Measurements from ENCODE around the gene ARHGDIB.

Gene ARHGDIB

GRCh38 chr12:14948672-14949071 is 12.7 kb downstream of the ARHGDIB start:
- POLR2A ChIA-PET, result interaction anchor here (0.9 to 1.5 kb wide), 3 partner anchors 9 to 12 kb away, joined by 3 to 10 read pairs (median 3); partner anchors contain the start of gene ARHGDIB
- CTCF ChIA-PET, result interaction anchor here (0.8 to 3.3 kb wide), 8 partner anchors 9 to 47 kb away, joined by 3 to 15 read pairs (median 4); partner anchors contain the start of gene ERP27
- 0% methylated on average over 2 of the region's 3 CpGs for WGBS (ENCODE audit: insufficient coverage)
- DNase-seq, result peak; percentile 84 to 97 (median 95)
- H3K4me3 ChIP-seq (ENCODE audit: control insufficient read depth in 1 of 7, extremely low read depth in 1 of 7, insufficient read depth in 4 of 7, low read depth in 2 of 7, low read length in 6 of 7), result peak overlapping the region in 6 of 7 experiments; percentile 19 to 59 (median 40)
- peaks cover 59 to 78% (median 67%) of the 10 kb centered on the region in 4 experiments for H3K4me1 ChIP-seq (ENCODE audit: control extremely low read depth in 1 of 4, control insufficient read depth in 4 of 4, insufficient read depth in 4 of 4, low read length in 3 of 4)
- H3K36me3 ChIP-seq (ENCODE audit: control insufficient read depth in 4 of 4, insufficient read depth in 4 of 4, low read length in 3 of 4), result peaks cover 23 to 78% (median 49%) of the 10 kb centered on the region in 4 experiments
- no peaks in the 10 kb centered on the region for H3K27me3 ChIP-seq (replicated peaks in 2 of 5; ENCODE audit: control insufficient read depth in 4 of 5, insufficient read depth in 5 of 5, low read length in 4 of 5)
- no peaks in the 10 kb centered on the region for H3K9me3 ChIP-seq (ENCODE audit: control extremely low read depth in 1 of 5, control insufficient read depth in 4 of 5, insufficient read depth in 2 of 5, low read depth in 1 of 5, low read length in 4 of 5)
- peak overlapping the region; percentile 82 to 92 for H3K27ac ChIP-seq (ENCODE audit: insufficient read depth in 1 of 2, low read depth in 1 of 2, low read length in 2 of 2, poor library complexity in 1 of 2, severe bottlenecking in 2 of 2)

GRCh38 chr12:14946861-14947260 is 14.5 kb downstream of the ARHGDIB start:
- Histone ChIP-seq H3K27me3 (replicated peaks in 2 of 5; ENCODE audit: control insufficient read depth in 4 of 5, insufficient read depth in 5 of 5, low read length in 4 of 5) (no peaks in the 10 kb centered on the region), H3K36me3 (ENCODE audit: control insufficient read depth in 4 of 4, insufficient read depth in 4 of 4, low read length in 3 of 4) (peaks cover 25 to 92% (median 60%) of the 10 kb centered on the region in 4 experiments), H3K4me3 (ENCODE audit: control insufficient read depth in 1 of 7, extremely low read depth in 1 of 7, insufficient read depth in 4 of 7, low read depth in 2 of 7, low read length in 6 of 7) (no peak overlapping the region), H3K27ac (ENCODE audit: insufficient read depth in 1 of 2, low read depth in 1 of 2, low read length in 2 of 2, poor library complexity in 1 of 2, severe bottlenecking in 2 of 2) (peak overlapping the region; percentile 82 to 92), H3K9me3 (ENCODE audit: control extremely low read depth in 1 of 5, control insufficient read depth in 4 of 5, insufficient read depth in 2 of 5, low read depth in 1 of 5, low read length in 4 of 5) (no peaks in the 10 kb centered on the region), H3K4me1 (ENCODE audit: control extremely low read depth in 1 of 4, control insufficient read depth in 4 of 4, insufficient read depth in 4 of 4, low read length in 3 of 4) (peaks cover 43 to 60% (median 49%) of the 10 kb centered on the region in 4 experiments)
- WGBS (ENCODE audit: insufficient coverage), result no CpG with 5 or more reads among the region's 1 CpG
- ChIA-PET POLR2A (interaction anchor here (0.7 kb wide), 1 partner anchor 7 kb away, joined by 4 read pairs; no protein-coding TSS in a partner anchor), CTCF (interaction anchor here (2.2 to 3.3 kb wide), 2 partner anchors 9 to 11 kb away, joined by 11 to 15 read pairs; partner anchors contain the start of gene ERP27)
- DNase-seq, result no peak

GRCh38 chr12:14946162-14946561 is 15.2 kb downstream of the ARHGDIB start:
- Histone ChIP-seq H3K9me3 (ENCODE audit: control extremely low read depth in 1 of 5, control insufficient read depth in 4 of 5, insufficient read depth in 2 of 5, low read depth in 1 of 5, low read length in 4 of 5) (no peaks in the 10 kb centered on the region), H3K4me1 (ENCODE audit: control extremely low read depth in 1 of 4, control insufficient read depth in 4 of 4, insufficient read depth in 4 of 4, low read length in 3 of 4) (peaks cover 37 to 53% (median 42%) of the 10 kb centered on the region in 4 experiments), H3K36me3 (ENCODE audit: control insufficient read depth in 4 of 4, insufficient read depth in 4 of 4, low read length in 3 of 4) (peaks cover 28 to 89% (median 66%) of the 10 kb centered on the region in 4 experiments), H3K4me3 (ENCODE audit: control insufficient read depth in 1 of 7, extremely low read depth in 1 of 7, insufficient read depth in 4 of 7, low read depth in 2 of 7, low read length in 6 of 7) (no peak overlapping the region), H3K27ac (ENCODE audit: insufficient read depth in 1 of 2, low read depth in 1 of 2, low read length in 2 of 2, poor library complexity in 1 of 2, severe bottlenecking in 2 of 2) (peak overlapping the region in 1 of 2 experiments; percentile 92), H3K27me3 (replicated peaks in 2 of 5; ENCODE audit: control insufficient read depth in 4 of 5, insufficient read depth in 5 of 5, low read length in 4 of 5) (no peaks in the 10 kb centered on the region)
- 100% methylated on average over 2 of the region's 2 CpGs for WGBS (ENCODE audit: insufficient coverage)
- no peak for DNase-seq
- CTCF ChIA-PET, result interaction anchor here (1.0 to 3.3 kb wide), 3 partner anchors 9 to 49 kb away, joined by 4 to 15 read pairs (median 11); partner anchors contain the start of gene ERP27
- POLR2A ChIA-PET, result no interaction called here

- Histone ChIP-seq H3K36me3 (ENCODE audit: control insufficient read depth in 4 of 4, insufficient read depth in 4 of 4, low read length in 3 of 4) (peaks cover 24 to 61% (median 51%) of the 10 kb centered on the region in 4 experiments), H3K27ac (ENCODE audit: insufficient read depth in 1 of 2, low read depth in 1 of 2, low read length in 2 of 2, poor library complexity in 1 of 2, severe bottlenecking in 2 of 2) (peak overlapping the region in 1 of 2 experiments; percentile 39), H3K27me3 (replicated peaks in 2 of 5; ENCODE audit: control insufficient read depth in 4 of 5, insufficient read depth in 5 of 5, low read length in 4 of 5) (no peaks in the 10 kb centered on the region), H3K9me3 (ENCODE audit: control extremely low read depth in 1 of 5, control insufficient read depth in 4 of 5, insufficient read depth in 2 of 5, low read depth in 1 of 5, low read length in 4 of 5) (no peaks in the 10 kb centered on the region), H3K4me1 (ENCODE audit: control extremely low read depth in 1 of 4, control insufficient read depth in 4 of 4, insufficient read depth in 4 of 4, low read length in 3 of 4) (peaks cover under 1 to 23% (median 12%) of the 10 kb centered on the region in 4 experiments), H3K4me3 (ENCODE audit: control insufficient read depth in 1 of 7, extremely low read depth in 1 of 7, insufficient read depth in 4 of 7, low read depth in 2 of 7, low read length in 6 of 7) (no peak overlapping the region)
- POLR2A ChIA-PET, result no interaction called here
- DNase-seq, result no peak
- CTCF ChIA-PET, result interaction anchor here (0.6 to 1.1 kb wide), 2 partner anchors 15 to 53 kb away, joined by 3 read pairs; no protein-coding TSS in a partner anchor
- WGBS (ENCODE audit: insufficient coverage), result 91% methylated on average over 12 of the region's 12 CpGs
These were observed 19.0 kb downstream of the ARHGDIB start for GRCh38 chr12:14942196-14942931.

GRCh38 chr12:14941369-14941768 is 20.0 kb downstream of the ARHGDIB start:
- POLR2A ChIA-PET, result no interaction called here
- DNase-seq, result no peak
- H3K9me3 ChIP-seq (ENCODE audit: control extremely low read depth in 1 of 5, control insufficient read depth in 4 of 5, insufficient read depth in 2 of 5, low read depth in 1 of 5, low read length in 4 of 5), result no peaks in the 10 kb centered on the region
- CTCF ChIA-PET, result interaction anchor here (0.6 to 2.6 kb wide), 5 partner anchors 13 to 54 kb away, joined by 3 to 6 read pairs (median 3); no protein-coding TSS in a partner anchor
- no peaks in the 10 kb centered on the region for H3K27me3 ChIP-seq (replicated peaks in 2 of 5; ENCODE audit: control insufficient read depth in 4 of 5, insufficient read depth in 5 of 5, low read length in 4 of 5)
- H3K4me3 ChIP-seq (ENCODE audit: control insufficient read depth in 1 of 7, extremely low read depth in 1 of 7, insufficient read depth in 4 of 7, low read depth in 2 of 7, low read length in 6 of 7), result no peak overlapping the region
- no peak overlapping the region for H3K27ac ChIP-seq (ENCODE audit: insufficient read depth in 1 of 2, low read depth in 1 of 2, low read length in 2 of 2, poor library complexity in 1 of 2, severe bottlenecking in 2 of 2)
- WGBS (ENCODE audit: insufficient coverage), result no CpG with 5 or more reads among the region's 2 CpGs
- H3K4me1 ChIP-seq (ENCODE audit: control extremely low read depth in 1 of 4, control insufficient read depth in 4 of 4, insufficient read depth in 4 of 4, low read length in 3 of 4), result peaks cover 0 to 13% (median 5%) of the 10 kb centered on the region in 4 experiments
- H3K36me3 ChIP-seq (ENCODE audit: control insufficient read depth in 4 of 4, insufficient read depth in 4 of 4, low read length in 3 of 4), result peaks cover 25 to 52% (median 42%) of the 10 kb centered on the region in 4 experiments

GRCh38 chr12:14938301-14938700 is 23.1 kb downstream of the ARHGDIB start, which contains the start of gene ERP27:
Gene ERP27 (minus strand): TSS chr12:14938537. CDS start chr12:14938508, 29 bp downstream.
- H3K27ac ChIP-seq (ENCODE audit: insufficient read depth in 1 of 2, low read depth in 1 of 2, low read length in 2 of 2, poor library complexity in 1 of 2, severe bottlenecking in 2 of 2), result peak within 1 kb of the TSS in 1 of 2 experiments; percentile 6
- POLR2A ChIA-PET, result interaction anchor here (0.8 kb wide), 1 partner anchor 22 kb away, joined by 3 read pairs; no protein-coding TSS in a partner anchor

More at GRCh38 chr12:14938301-14938700, 23.1 kb downstream of the ARHGDIB start, which contains the start of gene ERP27:
- 75% methylated on average over 2 of the region's 3 CpGs for WGBS (ENCODE audit: insufficient coverage)
- H3K4me3 ChIP-seq (ENCODE audit: control insufficient read depth in 1 of 7, extremely low read depth in 1 of 7, insufficient read depth in 4 of 7, low read depth in 2 of 7, low read length in 6 of 7), result no peak within 1 kb of the TSS
- no peaks in the 10 kb centered on the region for H3K27me3 ChIP-seq (replicated peaks in 2 of 5; ENCODE audit: control insufficient read depth in 4 of 5, insufficient read depth in 5 of 5, low read length in 4 of 5)
- peaks cover 4 to 9% (median 7%) of the 10 kb centered on the region in 4 experiments for H3K4me1 ChIP-seq (ENCODE audit: control extremely low read depth in 1 of 4, control insufficient read depth in 4 of 4, insufficient read depth in 4 of 4, low read length in 3 of 4)
- H3K36me3 ChIP-seq (ENCODE audit: control insufficient read depth in 4 of 4, insufficient read depth in 4 of 4, low read length in 3 of 4), result peaks cover 16 to 27% (median 21%) of the 10 kb centered on the region in 4 experiments
- CTCF ChIA-PET, result interaction anchor here (0.7 to 4.8 kb wide), 8 partner anchors 9 to 163 kb away, joined by 3 to 30 read pairs (median 6); partner anchors contain the start of gene ARHGDIB
- DNase-seq, result no peak
- H3K9me3 ChIP-seq (ENCODE audit: control extremely low read depth in 1 of 5, control insufficient read depth in 4 of 5, insufficient read depth in 2 of 5, low read depth in 1 of 5, low read length in 4 of 5), result no peaks in the 10 kb centered on the region
